GM21367 (cell line): ENCODE measurements around the gene FRMD4B.
A peak's percentile ranks its signal among the peaks of the same experiment; 100 is the strongest.
"Not testable (repeated sequence)": the region's sequence is repeated elsewhere in the genome, so short reads cannot be mapped to it uniquely, and the experiment has no call there.

Experiments used
- ATAC-seq: cut with Tn5 transposase; IDR thresholded peaks from one replicate; pipeline ENCODE4 v1.9.1; 2021; ENCODE audit not compliant: unreplicated experiment

FRMD4B gene

GRCh38 chr3:69251078-69251805 lies 134.6 kb downstream of the FRMD4B start:
- no peak for ATAC-seq

GRCh38 chr3:69250014-69250413 lies 135.9 kb downstream of the FRMD4B start:
- ATAC-seq: no peak

- no peak for ATAC-seq
Observed at GRCh38 chr3:69249001-69249400, 136.9 kb downstream of the FRMD4B start.

GRCh38 chr3:69248436-69248835 lies 137.5 kb downstream of the FRMD4B start:
- no peak for ATAC-seq

GRCh38 chr3:69246612-69247011 lies 139.3 kb downstream of the FRMD4B start:
- ATAC-seq: no peak

GRCh38 chr3:69244039-69244438 lies 141.8 kb downstream of the FRMD4B start:
- ATAC-seq: no peak

GRCh38 chr3:69241769-69242168 lies 144.1 kb downstream of the FRMD4B start:
- no peak for ATAC-seq

GRCh38 chr3:69240651-69241568 lies 145.0 kb downstream of the FRMD4B start:
- ATAC-seq: no peak

- no peak for ATAC-seq
Observed at GRCh38 chr3:69239063-69239462, 146.8 kb downstream of the FRMD4B start.

- ATAC-seq: no peak
Observed at GRCh38 chr3:69236812-69237707, 148.8 kb downstream of the FRMD4B start.

GRCh38 chr3:69235882-69236281 lies 150.0 kb downstream of the FRMD4B start:
- ATAC-seq: no peak

GRCh38 chr3:69235227-69235626 lies 150.7 kb downstream of the FRMD4B start:
- not testable (repeated sequence) for ATAC-seq

- ATAC-seq: no peak
Observed at GRCh38 chr3:69232482-69232881, 153.4 kb downstream of the FRMD4B start.

GRCh38 chr3:69231929-69232440 lies 153.9 kb downstream of the FRMD4B start:
- no peak for ATAC-seq

- no peak for ATAC-seq
Observed at GRCh38 chr3:69226071-69226470, 159.8 kb downstream of the FRMD4B start.

GRCh38 chr3:69219101-69219708 lies 166.7 kb downstream of the FRMD4B start:
- ATAC-seq: no peak

GRCh38 chr3:69218079-69218478 lies 167.8 kb downstream of the FRMD4B start:
- ATAC-seq: no peak

GRCh38 chr3:69216981-69217380 lies 168.9 kb downstream of the FRMD4B start:
- ATAC-seq: no peak

- no peak for ATAC-seq
Observed at GRCh38 chr3:69214241-69214640, 171.6 kb downstream of the FRMD4B start.

GRCh38 chr3:69212411-69213160 lies 173.3 kb downstream of the FRMD4B start:
- ATAC-seq: peak; percentile 76
